Measurements from ENCODE around the gene DUSP3. TPM values are rescaled to one million over a fixed set of nuclear protein-coding genes. Genes with fewer than 3 reads are reported as not detected.

Gene DUSP3
- total and polyA plus RNA-seq, 10 of the 15 experiments (the other 5 are each of a cell fraction or from before 2014, with no cell fraction given) = 1.5 to 12.1 (median 3.8) TPM

- H3K4me2 ChIP-seq (ENCODE audit: control insufficient read depth, insufficient read depth) = no peak overlapping the region
- no peak overlapping the region for H3K9ac ChIP-seq (ENCODE audit: control insufficient read depth, insufficient read depth, low read length)
- no peak overlapping the region for H2AFZ ChIP-seq (ENCODE audit: control insufficient read depth, low read depth, low read length)
- H3K79me2 ChIP-seq (ENCODE audit: control insufficient read depth, insufficient read depth, low read length) = no peaks in the 10 kb centered on the region
- peak; percentile 53 for DNase-seq (ENCODE audit: low read depth, low spot score)
- 16% methylated on average over 10 of the region's 10 CpGs for WGBS (ENCODE audit: insufficient coverage, insufficient replicate concordance, low lambda C conversion rate, missing lambda C conversion rate)
- no peak overlapping the region for H3K4me3 ChIP-seq
- in situ Hi-C loops (cut with MboI) = loop anchor here (5.0 kb wide), 2 partner anchors 63 to 183 kb away; no protein-coding TSS in a partner anchor
- POLR2A ChIA-PET = interaction anchor here (0.8 kb wide), 1 partner anchor 63 kb away, joined by 3 read pairs; no protein-coding TSS in a partner anchor
- H3K36me3 ChIP-seq (ENCODE audit: control insufficient read depth in 2 of 2, insufficient read depth in 2 of 2, low read length in 1 of 2) = no peaks in the 10 kb centered on the region
- H3K4me1 ChIP-seq (ENCODE audit: control insufficient read depth, insufficient read depth, low read length) = no peaks in the 10 kb centered on the region
- peaks cover 5 to 6% of the 10 kb centered on the region in 2 experiments for H3K27me3 ChIP-seq (replicated peaks in 1 of 2; ENCODE audit: control insufficient read depth in 2 of 2, insufficient read depth in 2 of 2, low read length in 1 of 2)
- SMC1A ChIA-PET (ENCODE audit: uncharacterized antibody, unreplicated experiment) = interaction anchor here (0.9 to 7.4 kb wide), 11 partner anchors 52 to 186 kb away, joined by 3 to 171 read pairs (median 4); no protein-coding TSS in a partner anchor
- intact Hi-C loops (cut with micrococcal nuclease; ENCODE audit: unreplicated experiment) = loop anchor here (1.0 to 5.0 kb wide), 3 partner anchors 66 to 368 kb away; no protein-coding TSS in a partner anchor
- no peaks in the 10 kb centered on the region for H4K20me1 ChIP-seq (ENCODE audit: control insufficient read depth, insufficient read depth)
- FAIRE-seq = peak; percentile 100
- BruUV-seq (replicated peaks) = no TSS peak
- RAD21 ChIA-PET (ENCODE audit: unreplicated experiment) = interaction anchor here (0.8 to 11.0 kb wide), 8 partner anchors 10 to 292 kb away, joined by 3 to 171 read pairs (median 6); no protein-coding TSS in a partner anchor
- CTCF ChIA-PET = interaction anchor here (0.7 to 14.6 kb wide), 20 partner anchors 9 to 372 kb away, joined by 3 to 515 read pairs (median 4); no protein-coding TSS in a partner anchor
- no peak overlapping the region for H3K27ac ChIP-seq (ENCODE audit: control insufficient read depth, insufficient read depth)
- peak; percentile 96 for ATAC-seq
- H3K9me3 ChIP-seq (replicated peaks; ENCODE audit: control insufficient read depth, insufficient read depth, low read length) = no peaks in the 10 kb centered on the region
- TF ChIP-seq RAD21 (IDR thresholded peaks at IDR 0.05; ENCODE audit: insufficient read depth, low read depth, low read length) (peak; percentile 96), CTCF (IDR thresholded peaks at IDR 0.05 in 2 of 3, conservative IDR thresholded peaks at IDR 0.05 in 1 of 3; ENCODE audit: control insufficient read depth in 2 of 3, extremely low read depth in 1 of 3, insufficient read depth in 1 of 3, low read depth in 3 of 3, low read length in 3 of 3) (peak; percentile 95 to 100 (median 100); a peak in 5 of 6 replicates), POU2F2 (IDR thresholded peaks at IDR 0.05; ENCODE audit: borderline replicate concordance, low read depth, low read length) (peak; percentile 67; the same call in 1 of the 3 replicates), TAF1 (IDR thresholded peaks at IDR 0.05; ENCODE audit: borderline replicate concordance, low read depth, low read length) (no peak), ZNF622 (IDR thresholded peaks at IDR 0.05) (no peak), BCL3 (IDR thresholded peaks at IDR 0.05; ENCODE audit: borderline replicate concordance, insufficient read depth, low read depth, low read length, poor library complexity, severe bottlenecking) (no peak), TCF12 (IDR thresholded peaks at IDR 0.05; ENCODE audit: low read depth, low read length) (0 out of 2 replicates have a peak, but pooled peaks have one; percentile 12), PBX3 (IDR thresholded peaks at IDR 0.05; ENCODE audit: insufficient replicate concordance, low read depth, low read length) (no peak), SKIL (IDR thresholded peaks at IDR 0.05; ENCODE audit: low read depth, poor library complexity, severe bottlenecking) (peak; percentile 30), HSF1 (IDR thresholded peaks at IDR 0.05; ENCODE audit: low read depth, low read length) (no peak), LARP7 (IDR thresholded peaks at IDR 0.05) (peak; percentile 31; the same call in 1 of the 2 replicates), IKZF2 (IDR thresholded peaks at IDR 0.05) (peak in 1 of 2 experiments; percentile 46; a peak in 2 of 4 replicates)
These were observed 18.4 kb downstream of the DUSP3 start for GRCh38 chr17:43760254-43760852.
